ENCODE results near the gene TMEM272.

DNA sequence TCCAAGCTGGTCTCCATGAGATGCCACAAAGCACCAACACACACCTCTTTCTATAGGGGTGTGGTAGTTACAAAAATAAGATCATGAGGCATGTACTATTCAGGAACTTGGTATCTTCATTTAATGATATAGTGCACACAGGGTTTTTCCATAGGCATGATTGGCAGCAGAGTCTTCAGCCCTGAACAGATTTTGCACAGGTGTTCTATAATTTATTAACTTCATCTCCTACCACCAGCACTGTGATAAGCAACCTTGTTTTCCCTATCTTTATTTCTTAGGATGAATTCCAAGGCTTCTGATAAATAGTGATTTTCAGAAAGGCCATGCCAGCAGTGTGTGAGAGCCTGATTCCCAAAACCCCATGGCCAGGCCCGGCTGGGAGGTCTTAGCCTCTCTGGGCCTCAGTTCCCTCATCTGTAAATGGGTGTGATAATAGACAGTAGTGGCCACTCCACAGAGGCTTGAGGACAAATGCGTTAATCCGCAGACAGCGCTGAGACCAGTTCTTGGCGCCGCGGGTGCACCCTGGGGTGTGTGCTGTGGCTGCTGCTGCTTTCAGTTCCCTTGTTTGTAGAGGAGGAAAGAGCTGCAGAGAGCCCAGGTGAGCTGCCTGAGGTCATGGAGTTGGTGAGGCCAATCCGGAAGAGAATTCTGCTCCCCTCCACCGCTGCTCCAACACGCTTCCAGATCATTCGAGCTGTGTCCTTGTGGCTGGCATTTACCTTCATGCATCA is 74.1 kb downstream of the TMEM272 start:
- no peak; the same call in 1 of the 2 replicates for TF ChIP-seq POLR2AphosphoS5 (IDR thresholded peaks at IDR 0.05; ENCODE audit: borderline replicate concordance, low read depth, low read length)
- no peak for TF ChIP-seq EZH2 (IDR thresholded peaks at IDR 0.05)
- no peak for TF ChIP-seq FOXP2 (optimal IDR thresholded peaks at IDR 0.05; ENCODE audit: control extremely low read depth, extremely low read length, insufficient read depth)

Data from SK-N-MC (cell line).